NCI-H2171 treated with DMSO at 0.1 percent for 48 hours (cell line): ENCODE results near the gene LILRA5.
A peak's percentile ranks its signal among the peaks of the same experiment; 100 is the strongest.
"Not testable (repeated sequence)": the region's sequence is repeated elsewhere in the genome, so short reads cannot be mapped to it uniquely, and the experiment has no call there.

Experiments
- DNase-seq: peaks from one replicate; lab custom pipeline; 2025; lab: John Stamatoyannopoulos, UW

LILRA5 gene

DNA sequence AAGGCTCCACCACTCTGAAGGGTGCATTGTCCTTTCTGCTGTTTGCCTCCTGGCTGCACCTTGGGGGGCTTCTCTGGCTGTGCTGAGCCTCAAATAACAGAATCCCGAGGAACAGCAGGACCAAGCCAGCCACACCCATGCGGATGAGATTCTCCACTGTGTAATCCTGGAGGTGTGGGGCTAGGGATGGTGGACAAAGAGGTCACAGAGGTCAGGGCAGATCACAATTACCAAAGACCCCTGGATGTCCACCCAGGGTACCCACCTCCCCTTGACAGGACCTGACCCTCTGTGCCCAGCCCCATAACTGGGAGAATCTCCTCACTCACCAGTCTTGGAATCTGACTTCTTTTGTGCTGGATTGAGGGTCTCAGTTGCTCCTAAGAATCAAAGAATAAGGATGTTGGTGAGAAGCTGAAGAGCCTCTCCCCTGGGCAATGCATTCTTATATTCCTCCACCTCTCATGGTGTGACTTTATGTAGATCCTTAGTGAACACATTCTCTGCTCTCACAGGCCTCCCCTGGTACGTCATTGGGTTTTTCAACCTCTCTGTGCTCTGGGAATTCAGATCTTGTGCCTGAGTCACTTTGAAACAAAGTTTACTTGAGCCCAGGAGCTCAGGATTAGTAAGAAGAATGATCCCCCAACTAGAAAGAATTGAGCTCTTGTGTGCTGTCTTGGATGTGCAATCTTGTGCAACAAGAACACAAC, 20.8 kb upstream of the LILRA5 start:
- DNase-seq, result no peak

DNA sequence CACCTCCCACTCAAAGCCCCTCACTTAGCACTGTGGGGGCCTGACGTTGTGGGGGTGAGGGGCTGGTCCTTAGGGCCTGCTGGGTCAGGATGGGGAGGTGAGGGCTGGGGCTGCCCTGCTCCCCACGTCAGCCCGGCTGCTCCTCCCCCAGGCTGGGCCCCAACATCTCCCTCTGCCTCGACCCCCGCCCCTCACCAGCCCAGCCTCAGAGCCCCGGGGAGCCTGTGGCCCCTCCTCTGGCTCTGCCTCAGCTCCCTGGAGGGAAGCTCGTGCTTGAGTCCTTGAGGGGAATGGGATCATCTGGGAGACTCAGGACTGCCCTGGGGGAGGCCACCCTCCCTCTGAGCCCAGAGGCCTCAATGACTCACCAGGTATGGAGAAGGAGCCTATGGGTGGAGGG, 19.2 kb upstream of the LILRA5 start:
- no peak for DNase-seq

DNA sequence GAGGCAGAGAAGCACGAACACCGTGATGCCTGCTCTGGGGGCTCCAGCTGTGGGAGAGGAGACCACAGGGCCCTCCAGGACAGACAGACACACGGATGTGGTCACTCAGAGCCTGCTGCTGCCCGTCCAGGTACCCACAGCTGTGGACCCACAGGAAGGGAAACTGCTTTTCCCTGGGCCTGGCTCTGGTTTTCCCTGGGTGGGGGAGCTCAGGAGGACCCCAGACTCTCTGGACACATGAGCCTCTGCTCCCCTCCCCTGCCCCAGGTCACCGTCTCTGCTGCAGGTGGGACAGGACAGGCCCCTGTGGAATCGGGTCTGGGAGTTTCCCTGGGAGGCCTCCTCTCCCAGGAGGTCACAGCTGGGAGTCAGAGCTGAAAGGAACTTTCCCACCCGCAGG, 18.7 kb upstream of the LILRA5 start:
- no peak for DNase-seq

DNA sequence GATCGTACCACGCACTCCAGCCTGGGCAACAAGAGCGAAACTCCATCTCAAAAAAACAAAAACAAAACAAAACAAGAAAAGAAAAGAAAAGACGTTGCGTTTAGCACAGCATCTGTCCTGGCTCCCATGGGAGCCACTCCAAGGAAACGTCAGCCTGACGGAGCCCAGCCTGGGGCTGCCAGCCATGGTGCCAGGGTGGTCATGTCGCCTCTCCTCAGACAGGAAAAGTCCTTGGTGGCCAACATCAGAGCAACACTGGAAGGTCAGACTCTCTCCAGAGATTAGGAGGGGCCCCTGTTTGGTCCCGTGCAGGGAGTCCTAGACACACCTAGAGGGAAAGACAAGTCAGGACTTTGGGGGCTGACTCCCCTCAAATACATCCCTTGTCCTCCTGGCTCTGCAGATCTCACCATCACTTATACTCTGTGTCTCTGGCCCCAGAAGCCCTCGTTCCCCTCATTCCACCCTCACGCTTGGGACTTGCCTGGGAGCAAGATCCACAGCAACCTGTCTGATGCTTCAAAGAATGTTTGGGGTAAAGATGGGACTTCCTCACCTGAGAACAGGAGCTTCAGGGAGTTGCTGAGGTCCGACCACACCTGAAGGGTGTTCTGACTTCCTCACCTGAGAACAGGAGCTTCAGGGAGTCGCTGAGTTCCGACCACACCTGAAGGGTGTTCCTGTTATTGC, 16.7 kb upstream of the LILRA5 start:
- DNase-seq, result peak; percentile 2

DNA sequence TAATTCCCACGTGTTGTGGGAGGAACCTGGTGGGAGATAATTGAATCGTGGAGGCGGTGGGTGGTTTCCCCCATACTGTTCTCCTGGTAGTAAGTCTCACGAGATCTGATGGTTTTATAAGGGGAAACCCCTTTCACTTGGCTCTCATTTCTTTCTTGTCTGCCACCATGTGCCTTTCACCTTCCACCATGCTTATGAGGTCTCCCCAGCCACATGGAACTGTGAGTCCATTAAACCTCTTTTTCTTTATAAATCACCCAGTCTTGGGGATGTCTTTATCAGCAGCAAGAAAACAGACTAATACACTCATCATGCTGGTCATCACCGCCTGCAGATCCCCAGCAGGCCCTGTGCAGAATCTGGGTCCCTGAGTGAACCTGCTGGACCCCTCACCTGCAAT, 15.8 kb upstream of the LILRA5 start:
- DNase-seq, result not testable (repeated sequence)

DNA sequence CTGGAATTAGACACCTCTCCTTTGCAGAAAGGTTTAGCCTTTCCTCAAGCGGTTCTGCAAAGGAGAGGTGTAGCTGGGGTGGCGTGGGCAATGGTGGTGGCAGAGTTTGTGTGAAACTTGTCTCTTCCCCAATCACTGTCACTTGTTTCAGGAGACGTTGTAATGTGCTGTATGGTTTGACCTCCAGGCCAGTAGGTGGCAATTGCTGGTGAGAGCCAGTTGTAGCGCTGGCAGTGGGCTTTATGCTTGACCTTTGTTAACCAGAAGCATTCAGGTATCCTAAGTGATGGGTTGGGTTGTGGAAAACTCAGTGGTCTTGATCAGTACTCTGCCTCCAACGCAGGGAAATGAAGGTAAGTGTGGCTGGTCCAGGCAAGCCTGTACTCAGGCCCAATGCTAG, 12.7 kb upstream of the LILRA5 start:
- DNase-seq, result no peak

DNA sequence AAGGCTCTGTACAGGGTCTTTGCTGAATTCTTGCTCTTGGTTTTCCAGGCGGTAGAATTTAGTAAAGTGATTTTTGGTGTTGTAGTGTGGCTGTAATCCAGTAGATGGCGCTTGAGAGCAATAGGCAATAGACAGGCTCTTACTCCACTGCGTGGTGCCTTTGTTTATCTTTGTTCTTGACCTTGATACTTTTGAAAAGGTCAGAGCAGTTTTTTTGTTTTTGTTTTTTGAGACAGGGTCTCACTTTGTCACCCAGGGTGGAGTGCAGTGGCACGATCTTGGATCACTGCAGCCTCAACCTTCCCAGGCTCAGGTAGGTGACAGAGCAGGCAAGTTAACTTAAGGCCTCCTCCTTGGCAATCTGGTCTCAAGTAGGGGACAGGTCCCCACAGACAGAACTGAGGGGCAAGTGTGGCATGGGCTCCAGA, 12.2 kb upstream of the LILRA5 start:
- peak; percentile 27 for DNase-seq

DNA sequence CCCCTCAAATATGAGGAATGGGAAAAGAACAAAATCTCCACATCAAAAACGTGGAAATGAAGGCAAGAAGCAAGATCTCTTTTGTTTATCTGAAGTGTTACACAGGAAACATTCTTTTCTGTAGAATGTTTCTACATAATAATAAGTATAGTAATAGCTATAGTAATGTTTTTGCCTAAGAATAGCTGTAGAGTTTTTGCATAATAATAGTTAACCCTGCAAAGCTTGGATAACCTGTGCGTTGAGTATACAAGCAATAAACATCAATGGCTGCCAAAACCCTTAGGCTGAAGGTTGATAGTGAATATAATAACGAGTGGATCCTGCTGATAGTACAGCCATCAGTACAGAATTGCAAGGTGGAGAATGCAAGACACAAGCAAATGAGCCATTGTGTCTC, 11.1 kb upstream of the LILRA5 start:
- DNase-seq, result no peak

DNA sequence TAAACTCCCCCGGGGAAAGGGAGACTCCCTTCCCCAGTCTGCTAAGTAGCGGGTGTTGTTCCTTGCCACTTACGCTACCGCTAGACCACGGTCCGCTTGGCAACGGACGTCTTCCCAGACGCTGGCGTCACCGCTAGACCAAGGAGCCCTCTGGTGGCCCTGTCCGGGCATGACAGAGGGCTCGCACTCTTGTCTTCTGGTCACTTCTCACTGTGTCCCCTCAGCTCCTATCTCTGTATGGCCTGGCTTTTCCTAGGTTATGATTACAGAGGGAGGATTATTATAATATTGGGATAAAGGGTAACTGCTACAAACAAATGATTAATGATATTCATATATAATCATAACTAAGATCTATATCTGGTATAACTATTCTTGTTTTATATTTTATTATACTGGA, 10.0 kb upstream of the LILRA5 start:
- DNase-seq, result not testable (repeated sequence)

DNA sequence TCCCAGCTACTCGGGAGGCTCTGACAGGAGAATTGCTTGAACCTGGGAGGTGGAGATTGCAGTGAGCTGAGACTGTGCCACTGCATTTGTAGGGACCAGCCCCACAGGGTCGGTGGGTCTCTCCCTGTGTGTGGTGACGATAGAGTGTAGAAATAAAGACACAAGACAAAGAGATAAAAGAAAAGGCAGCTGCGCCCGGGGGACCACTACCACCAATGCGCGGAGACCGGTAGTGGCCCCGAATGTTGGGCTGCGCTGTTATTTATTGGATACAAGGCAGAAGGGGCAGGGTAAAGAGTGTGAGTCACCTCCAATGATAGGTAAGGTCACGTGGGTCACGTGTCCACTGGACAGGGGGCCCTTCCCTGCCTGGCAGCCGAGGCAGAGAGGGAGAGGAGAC, 9.3 kb upstream of the LILRA5 start:
- not testable (repeated sequence) for DNase-seq

DNA sequence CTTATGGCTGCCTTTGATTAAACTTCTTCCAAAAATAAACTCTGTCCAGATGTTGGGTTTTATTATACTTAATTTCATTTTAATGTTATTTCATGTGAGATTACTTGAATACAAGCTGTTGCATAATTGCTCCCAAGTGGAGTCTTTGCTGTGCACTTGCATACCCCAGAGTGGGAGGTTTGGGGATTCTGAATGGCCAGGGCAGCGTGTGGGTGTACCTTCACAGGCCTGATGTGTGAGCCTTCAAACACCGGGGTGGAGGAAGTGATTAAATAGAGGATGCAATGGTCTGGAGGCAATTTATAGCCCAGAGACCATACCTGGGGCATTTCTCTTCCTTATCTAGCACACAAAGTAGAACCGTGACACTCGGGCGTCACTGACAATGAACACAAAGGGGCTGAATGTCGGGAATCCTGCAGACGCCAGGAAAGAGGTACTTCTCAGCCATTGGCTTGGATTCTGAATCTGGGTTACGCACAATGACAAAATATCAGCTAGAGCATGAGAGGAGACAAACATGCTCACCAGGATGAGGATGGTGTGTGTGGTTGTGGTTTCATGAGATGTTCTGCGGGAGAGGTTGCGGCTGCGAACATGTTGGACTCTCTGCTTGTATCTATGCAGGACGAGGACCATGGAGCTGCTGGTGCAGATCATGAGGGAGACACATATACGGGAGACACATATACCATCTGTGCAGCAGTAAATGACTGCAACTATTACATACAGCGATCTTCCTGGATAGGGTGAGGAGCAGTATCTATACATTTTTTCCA, 7.1 kb upstream of the LILRA5 start:
- no peak for DNase-seq

DNA sequence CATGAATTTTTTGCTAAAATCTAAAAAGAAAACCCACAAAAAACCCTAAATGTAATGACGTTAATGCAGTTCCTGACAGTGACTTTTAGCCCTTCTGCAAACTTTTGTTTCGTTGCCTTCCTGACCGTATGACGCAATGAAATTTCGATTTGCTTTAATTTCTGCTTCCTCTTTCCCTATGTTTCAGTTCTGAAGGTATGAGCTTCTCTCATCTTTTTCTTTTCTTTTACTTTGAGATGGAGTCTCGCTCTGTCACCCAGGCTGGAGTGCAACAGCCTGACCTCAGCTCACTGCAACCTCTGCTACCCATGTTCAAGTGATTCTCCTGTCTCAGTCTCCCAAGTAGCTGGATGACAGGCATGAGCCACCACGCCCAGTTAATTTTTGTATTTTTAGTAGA, 6.1 kb upstream of the LILRA5 start:
- no peak for DNase-seq

DNA sequence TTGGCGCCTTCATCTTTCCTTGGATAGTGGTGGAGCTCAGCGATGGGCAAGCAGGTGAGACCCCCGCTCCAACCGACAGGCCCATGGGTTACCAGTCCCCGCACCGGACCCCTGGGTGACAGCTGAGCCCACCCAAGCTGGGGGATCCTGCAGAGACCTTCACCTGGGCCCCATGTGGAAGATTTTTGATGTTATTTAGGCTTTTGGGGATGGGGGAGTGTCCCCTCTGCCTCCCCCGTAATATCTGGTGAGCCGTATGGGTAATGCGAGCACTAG, 4.9 kb upstream of the LILRA5 start:
- DNase-seq, result no peak

DNA sequence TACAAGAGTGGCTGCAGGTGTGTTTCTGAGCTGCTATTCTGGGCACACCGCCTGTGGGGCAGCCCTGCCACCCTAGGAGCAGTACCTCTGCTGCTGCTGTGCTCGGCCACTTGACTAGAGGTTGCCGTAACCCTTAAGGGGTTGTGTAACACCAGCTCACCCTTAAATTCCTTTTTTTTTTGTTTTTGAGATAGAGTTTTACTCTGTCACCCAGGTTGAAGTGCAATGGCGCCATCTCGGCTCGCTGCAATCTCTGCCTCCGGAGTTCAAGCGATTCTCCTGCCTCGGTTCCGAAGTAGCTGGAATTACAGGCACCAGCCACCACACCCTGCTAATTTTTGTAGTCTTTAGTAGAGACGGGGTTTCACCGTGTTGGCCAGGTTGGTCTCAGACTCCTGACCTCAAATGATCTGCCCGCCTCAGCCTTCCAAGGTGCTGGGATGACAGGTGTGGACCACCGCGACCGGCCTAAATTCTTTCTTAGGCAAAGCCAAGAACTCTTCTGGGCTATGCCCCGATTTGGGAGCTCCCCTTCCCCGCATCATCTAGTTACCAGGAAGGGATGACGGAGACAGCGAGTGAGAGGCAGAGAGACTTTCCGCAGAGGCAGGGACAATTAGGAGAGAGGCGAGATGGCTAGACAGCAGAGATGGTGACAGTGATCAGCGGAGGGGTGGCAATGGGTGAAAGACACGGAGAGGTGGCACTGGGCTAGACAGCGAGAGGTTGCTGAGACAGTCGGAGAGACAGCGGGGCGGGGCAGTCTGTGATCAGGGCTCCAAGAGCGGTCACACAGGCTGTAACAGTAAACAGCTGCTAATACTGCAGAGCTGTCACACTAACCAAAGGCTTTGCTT, 4.4 kb upstream of the LILRA5 start:
- DNase-seq, result no peak

DNA sequence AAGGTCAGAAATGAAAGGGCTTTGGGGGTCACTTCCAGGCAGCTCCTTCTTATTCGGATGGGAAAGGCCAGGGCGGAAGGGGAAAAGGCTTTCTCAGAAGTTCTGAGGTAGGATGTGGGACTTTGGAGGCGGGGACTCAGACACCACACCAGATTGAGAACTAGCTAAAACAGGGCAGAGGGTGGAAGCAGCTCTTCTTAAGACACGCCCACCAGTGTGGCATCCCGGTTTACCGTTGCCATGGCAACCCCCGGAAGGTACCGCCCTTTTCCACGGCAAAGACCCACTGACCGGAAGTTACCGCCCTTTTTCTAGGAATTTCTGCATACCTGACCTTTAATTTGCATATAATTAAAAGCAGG, 3.8 kb upstream of the LILRA5 start:
- DNase-seq, result no peak

DNA sequence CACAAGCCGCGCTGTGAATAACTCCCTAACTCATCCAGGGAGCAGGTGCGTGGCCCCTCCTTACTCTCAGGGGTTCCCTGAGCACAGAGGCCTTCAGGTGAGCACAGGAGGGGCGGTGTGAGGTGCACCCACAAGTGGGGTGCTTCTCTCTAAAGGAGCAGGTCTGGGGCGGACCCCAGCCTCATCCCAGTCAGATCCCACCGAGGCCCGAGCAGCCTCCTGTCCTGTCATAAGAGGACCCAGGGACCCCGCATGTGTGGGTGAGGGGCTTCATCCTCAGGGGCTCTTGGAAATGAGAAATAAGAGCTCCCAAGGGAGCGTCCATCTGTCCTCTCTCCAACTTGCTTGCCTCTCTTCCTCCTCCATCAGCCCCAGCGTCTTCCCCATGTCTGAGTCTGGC, 3.0 kb upstream of the LILRA5 start:
- no peak for DNase-seq

DNA sequence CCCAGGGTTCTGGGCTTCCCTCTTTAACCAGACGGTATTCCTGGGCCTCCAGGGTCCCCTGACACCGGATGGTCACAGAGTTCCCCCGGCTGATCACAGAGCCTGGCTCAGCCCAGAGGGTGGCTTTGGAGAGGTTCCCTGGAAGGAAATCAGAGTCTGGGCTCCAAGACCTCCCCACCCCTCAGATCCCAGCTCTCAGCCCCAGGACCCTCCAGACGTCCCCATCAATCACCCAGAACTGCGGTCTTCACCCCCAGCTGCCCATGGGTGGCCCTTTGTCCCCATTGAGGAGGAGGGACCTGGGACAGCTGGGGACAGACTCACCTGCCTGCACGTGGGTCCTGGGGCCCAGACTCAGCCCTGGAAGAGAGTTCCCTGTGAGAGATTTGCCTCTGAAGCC, 955 bp downstream of the LILRA5 start:
- DNase-seq, result no peak

DNA sequence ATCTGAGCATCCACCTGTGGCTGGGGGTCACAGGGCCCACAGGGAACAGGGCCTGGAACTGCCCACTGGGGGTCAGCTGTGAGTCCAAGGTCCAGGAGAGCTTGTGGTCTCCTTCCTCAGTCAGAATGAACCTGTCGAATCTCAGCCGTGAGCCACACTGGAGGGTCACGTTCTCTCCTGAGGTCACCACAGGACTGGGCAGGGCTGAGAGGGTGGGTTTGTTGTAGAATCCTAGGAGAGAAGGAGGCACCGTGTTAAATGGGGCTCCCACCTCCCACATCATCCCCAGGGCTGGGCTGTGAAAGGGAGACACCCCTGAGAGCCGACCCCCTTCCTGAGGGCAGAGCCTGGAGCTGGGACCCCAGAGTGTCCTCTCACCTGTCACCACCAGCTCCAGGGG, 1.5 kb downstream of the LILRA5 start:
- no peak for DNase-seq

DNA sequence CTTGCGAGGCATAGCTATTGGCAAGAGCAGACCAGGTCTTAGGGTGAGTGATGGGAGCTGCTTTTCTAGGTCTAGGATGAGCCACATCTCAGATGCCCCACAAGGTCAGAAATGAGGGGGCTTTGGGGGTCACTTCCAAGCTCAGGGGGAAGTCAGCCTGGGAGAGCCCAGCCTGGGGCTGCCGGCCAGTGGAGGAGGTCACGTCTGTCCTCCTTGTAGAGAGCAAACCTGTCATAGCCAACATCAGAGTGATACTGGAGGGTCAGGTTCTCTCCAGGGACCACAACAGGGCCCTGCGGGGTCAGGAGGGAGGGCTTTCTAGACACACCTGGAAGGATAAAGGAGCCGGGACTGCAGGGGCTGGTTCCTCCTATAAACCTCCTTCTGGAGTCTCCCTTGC, 2.4 kb downstream of the LILRA5 start:
- no peak for DNase-seq

DNA sequence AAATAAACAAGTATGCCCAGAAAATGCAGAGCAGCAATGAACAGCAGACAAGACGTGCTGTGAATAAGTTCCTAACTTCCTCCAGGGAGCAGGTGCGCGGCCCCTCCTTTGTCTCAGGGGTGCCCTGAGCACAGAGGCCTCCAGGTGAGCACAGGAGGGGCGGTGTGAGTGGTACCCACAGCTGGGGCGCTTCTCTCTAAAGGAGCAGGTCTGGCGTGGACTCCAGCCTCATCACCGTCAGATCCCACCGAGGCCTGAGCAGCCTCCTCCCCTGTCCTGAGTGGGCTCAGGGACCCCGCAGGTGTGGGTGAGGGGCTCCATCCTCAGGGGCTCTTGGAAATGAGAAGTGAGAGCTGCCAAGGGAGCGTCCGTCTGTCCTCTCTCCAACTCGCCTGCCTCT, 3.2 kb downstream of the LILRA5 start:
- DNase-seq, result no peak

DNA sequence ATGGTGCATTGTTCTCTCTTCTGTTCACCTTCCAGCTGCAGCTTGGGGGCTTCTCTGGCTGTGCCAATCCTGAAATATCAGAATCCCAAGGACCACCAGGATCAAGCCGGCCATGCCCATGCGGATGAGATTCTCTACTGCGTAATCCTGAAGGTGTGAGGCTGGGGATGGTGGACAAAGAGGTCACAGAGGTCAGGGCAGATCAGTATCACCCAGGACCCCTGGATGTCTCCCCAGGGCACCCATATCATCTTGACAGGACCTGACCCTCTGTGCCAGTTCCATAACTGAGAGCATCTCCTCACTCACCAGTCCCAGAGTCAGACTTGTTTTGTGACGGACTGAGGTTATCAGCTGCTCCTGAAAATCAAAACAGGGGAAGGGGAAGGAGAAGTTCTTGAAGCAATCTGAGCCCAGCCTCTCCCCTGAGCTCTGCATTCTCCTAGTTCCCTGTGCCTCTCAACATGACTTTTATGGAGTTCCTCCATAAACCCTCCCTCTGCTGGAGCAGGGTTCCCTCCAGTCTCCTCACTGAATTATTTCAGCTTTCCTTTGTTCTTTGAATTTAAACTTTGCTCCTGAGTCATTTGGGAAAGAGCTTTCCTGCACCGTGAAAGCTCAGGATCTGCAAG, 5.5 kb downstream of the LILRA5 start:
- DNase-seq, result no peak

DNA sequence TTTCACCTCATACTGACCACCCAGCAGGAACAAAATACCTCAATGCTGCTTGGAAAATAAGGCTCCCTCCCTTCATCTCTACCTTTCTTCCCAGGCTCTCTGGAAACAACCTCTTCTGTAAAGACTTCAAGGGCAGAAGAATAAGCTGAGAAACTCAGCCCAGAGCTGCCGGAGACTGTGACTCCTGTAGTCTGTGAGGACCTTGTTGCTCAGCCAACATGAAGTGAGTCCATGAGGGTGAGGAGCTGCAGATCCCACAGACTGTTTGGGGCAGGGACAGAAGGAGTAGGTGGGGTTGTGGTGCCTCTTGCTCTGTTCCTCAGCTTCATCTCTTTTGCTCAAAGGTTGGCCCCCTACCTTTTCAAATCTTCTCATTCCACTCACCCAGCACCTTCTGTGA, 7.8 kb downstream of the LILRA5 start:
- DNase-seq, result no peak
